Upper lobe of left lung (tissue), 6 donors: ENCODE data around the gene MYH9. TPM values are rescaled to one million over a fixed set of nuclear protein-coding genes. Genes with fewer than 3 reads are reported as not detected.
A peak's percentile ranks its signal among the peaks of the same experiment; 100 is the strongest.

Source experiments
- ATAC-seq, 2 donors: fragments of 200-7000 bp; cut with Tn5 transposase; one replicate each; pipeline ENCODE4 v1.9.1; 2022; ENCODE audit warnings: mild to moderate bottlenecking in 2 of 2, moderate library complexity in 2 of 2; ENCODE audit not compliant: low FRiP score in 2 of 2
- DNase-seq, 2 donors: peaks; one replicate each; pipeline ENCODE4 v3.0.0-alpha.2; 2019 to 2020
- H3K27ac ChIP-seq, 4 donors: fragments of 200-600 bp; sonication (generic); one replicate each; pipeline ENCODE4 v1.5.1; 2016 to 2019
- H3K27me3 ChIP-seq, 4 donors: fragments of 200-600 bp; sonication (generic); one replicate each; pipeline ENCODE4 v1.5.1; 2017 to 2019
- H3K36me3 ChIP-seq, 4 donors: fragments of 200-600 bp; sonication (generic); one replicate each; pipeline ENCODE4 v1.5.1; 2016 to 2019
- H3K4me1 ChIP-seq, 4 donors: fragments of 200-600 bp; sonication (generic); one replicate each; pipeline ENCODE4 v1.5.1; 2018 to 2019
- H3K4me3 ChIP-seq, 4 donors: fragments of 200-600 bp; sonication (generic); one replicate each; pipeline ENCODE4 v1.5.1; 2017 to 2019; ENCODE audit warnings: mild to moderate bottlenecking in 2 of 4, moderate library complexity in 1 of 4
- H3K9me3 ChIP-seq, 4 donors: fragments of 200-600 bp; sonication (generic); one replicate each; pipeline ENCODE4 v1.5.1; 2018 to 2019
- CTCF ChIP-seq, 6 experiments: fragments of 450-650 bp in 4 of 6; fragments of 200-600 bp in 2 of 6; sonication (generic) in 2 of 6; IDR thresholded peaks; one replicate each; pipeline ENCODE4 v1.5.1; 2016 to 2019; ENCODE audit warnings: antibody characterized with exemption in 6 of 6
- EP300 ChIP-seq, 4 donors: sonication (generic); formaldehyde crosslinking; IDR thresholded peaks; one replicate each; pipeline ENCODE4 v1.5.1; 2017; ENCODE audit warnings: antibody characterized with exemption in 4 of 4, control low read depth in 2 of 4
- POLR2A ChIP-seq, 4 donors: fragments of 450-650 bp; IDR thresholded peaks; one replicate each; pipeline ENCODE4 v1.5.1; 2016 to 2017; ENCODE audit warnings: antibody characterized with exemption in 4 of 4, mild to moderate bottlenecking in 2 of 4
- POLR2AphosphoS5 ChIP-seq, 2 donors: sonication (generic); formaldehyde crosslinking; IDR thresholded peaks; one replicate each; pipeline ENCODE4 v1.5.1; 2017; ENCODE audit warnings: antibody characterized with exemption in 2 of 2
- WGBS, 2 donors: methylation state at CpG; one replicate each; pipeline ENCODE4 v1.1.5; 2017 to 2018; 5-methylcytosine and 5-hydroxymethylcytosine counted together
- total RNA-seq, 6 donors: library from RNA; depleted of rRNA in 4 of 6; stranded (reverse); fragments of >200 nt in 4 of 6; gene quantifications; one replicate each; pipeline versions ENCODE4 v1.1.0 to v1.2.1, GENCODE V29; 2016 to 2021
- donor health status: DM: no; HTN: no; CAD: no; lungs with moderate emphysema.
- donor health status: DM: no; HTN: yes; CAD: no; lungs with severe emphysema.

The MYH9 gene
- total RNA-seq, 6 donors from 2014 or later, result 486 to 925 (median 599) TPM

- peaks cover 77 to 95% (median 85%) of the 10 kb centered on the region in 4 donors for H3K36me3 ChIP-seq
- peak overlapping the region in 2 of 4 donors; percentile 16 to 61 for H3K27ac ChIP-seq
- H3K4me3 ChIP-seq, result no peak overlapping the region
- no peaks in the 10 kb centered on the region for H3K9me3 ChIP-seq
- peaks cover 0 to 16% (median 15%) of the 10 kb centered on the region in 4 donors for H3K4me1 ChIP-seq
- ATAC-seq (peak in 1 of 2 donors; percentile 47), DNase-seq (peak in 1 of 2 donors; percentile 78)
- WGBS, 2 donors, result 58 to 68% methylated on average over 4 to 7 of the region's 7 CpGs
- H3K27me3 ChIP-seq, result no peaks in the 10 kb centered on the region
- TF ChIP-seq EP300 (IDR thresholded peaks at IDR 0.05) (no peak), POLR2A (IDR thresholded peaks at IDR 0.05) (no peak), CTCF (IDR thresholded peaks at IDR 0.05) (no peak), POLR2AphosphoS5 (IDR thresholded peaks at IDR 0.05) (no peak)
Measured at GRCh38 chr22:36289406-36289870, 98.3 kb downstream of the MYH9 start.

GRCh38 chr22:36288571-36289405 lies 99.0 kb downstream of the MYH9 start:
- no peak for ATAC-seq
- TF ChIP-seq CTCF (IDR thresholded peaks at IDR 0.05) (no peak), POLR2A (IDR thresholded peaks at IDR 0.05) (no peak), EP300 (IDR thresholded peaks at IDR 0.05) (no peak), POLR2AphosphoS5 (IDR thresholded peaks at IDR 0.05) (peak in 1 of 2 donors; percentile 18)
- Histone ChIP-seq H3K4me1 (peaks cover 0 to 16% (median 15%) of the 10 kb centered on the region in 4 donors), H3K27me3 (no peaks in the 10 kb centered on the region), H3K9me3 (no peaks in the 10 kb centered on the region), H3K36me3 (peaks cover 77 to 95% (median 85%) of the 10 kb centered on the region in 4 donors), H3K4me3 (no peak overlapping the region), H3K27ac (peak overlapping the region in 2 of 4 donors; percentile 16 to 61)
- peak in 1 of 2 donors; percentile 57 for DNase-seq
- 92 to 94% methylated on average over 26 of the region's 33 CpGs for WGBS, 2 donors

GRCh38 chr22:36287881-36288515 lies 99.8 kb downstream of the MYH9 start:
- TF ChIP-seq POLR2AphosphoS5 (IDR thresholded peaks at IDR 0.05), result no peak
- no peak for TF ChIP-seq EP300 (IDR thresholded peaks at IDR 0.05)
- no peak for TF ChIP-seq POLR2A (IDR thresholded peaks at IDR 0.05)
- TF ChIP-seq CTCF (IDR thresholded peaks at IDR 0.05), result no peak
- H3K27ac ChIP-seq, result peak overlapping the region in 1 of 4 donors; percentile 35
- H3K4me3 ChIP-seq, result no peak overlapping the region
- H3K27me3 ChIP-seq, result no peaks in the 10 kb centered on the region
- peaks cover 76 to 95% (median 85%) of the 10 kb centered on the region in 4 donors for H3K36me3 ChIP-seq
- WGBS, 2 donors, result 88 to 89% methylated on average over 20 of the region's 20 CpGs
- ATAC-seq, result no peak
- no peaks in the 10 kb centered on the region for H3K9me3 ChIP-seq
- H3K4me1 ChIP-seq, result peaks cover 0 to 16% (median 15%) of the 10 kb centered on the region in 4 donors
- peak in 1 of 2 donors; percentile 85 for DNase-seq

- DNase-seq (peak; percentile 63 to 94), ATAC-seq (peak; percentile 86 to 91)
- peaks cover 0 to 16% (median 14%) of the 10 kb centered on the region in 4 donors for H3K4me1 ChIP-seq
- peak overlapping the region; percentile 28 to 58 (median 55) for H3K27ac ChIP-seq
- no peaks in the 10 kb centered on the region for H3K27me3 ChIP-seq
- no peak overlapping the region for H3K4me3 ChIP-seq
- H3K9me3 ChIP-seq, result no peaks in the 10 kb centered on the region
- H3K36me3 ChIP-seq, result peaks cover 77 to 95% (median 87%) of the 10 kb centered on the region in 4 donors
- WGBS, 2 donors, result 64 to 67% methylated on average over 3 to 19 of the region's 28 CpGs
- TF ChIP-seq POLR2A (IDR thresholded peaks at IDR 0.05) (no peak), POLR2AphosphoS5 (IDR thresholded peaks at IDR 0.05) (peak; percentile 12 to 18), EP300 (IDR thresholded peaks at IDR 0.05) (no peak), CTCF (IDR thresholded peaks at IDR 0.05) (peak; percentile 78 to 88 (median 82))
Measured at GRCh38 chr22:36286096-36286957, 101.4 kb downstream of the MYH9 start.
